Measurements from ENCODE around the gene MMUT. TPM values are rescaled to one million over a fixed set of nuclear protein-coding genes. Genes with fewer than 3 reads are reported as not detected.

MMUT gene
- total and polyA plus RNA-seq, 2 experiments from 2014 or later = 8.7 to 12.4 TPM

DNA sequence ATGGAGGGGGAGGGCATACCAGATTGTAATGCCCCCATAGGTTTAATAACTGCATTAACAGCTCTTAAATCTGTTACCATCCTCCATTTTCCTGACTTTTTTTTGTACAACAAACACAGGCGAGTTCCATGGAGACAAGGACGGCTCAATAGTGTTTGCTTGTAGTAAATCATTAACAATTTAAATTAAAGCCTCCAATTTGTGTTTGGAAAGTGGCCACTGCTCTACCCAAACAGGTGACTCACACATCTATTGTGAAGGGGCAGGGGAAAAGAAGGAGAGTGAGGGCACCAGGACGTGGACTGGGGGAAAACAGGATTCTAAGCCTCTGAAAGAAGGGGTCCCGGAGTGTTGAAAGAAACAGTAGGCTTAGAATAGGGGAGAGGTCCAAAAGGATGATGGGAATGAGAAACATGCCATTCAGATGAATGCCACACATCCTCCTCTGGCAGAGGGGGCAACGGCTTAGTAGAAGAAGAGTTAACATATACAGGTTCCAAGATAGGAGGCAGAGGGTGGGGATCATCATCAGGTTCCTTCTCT lies 43.6 kb upstream of the MMUT start (continued):
- TF ChIP-seq, protein P1, sequence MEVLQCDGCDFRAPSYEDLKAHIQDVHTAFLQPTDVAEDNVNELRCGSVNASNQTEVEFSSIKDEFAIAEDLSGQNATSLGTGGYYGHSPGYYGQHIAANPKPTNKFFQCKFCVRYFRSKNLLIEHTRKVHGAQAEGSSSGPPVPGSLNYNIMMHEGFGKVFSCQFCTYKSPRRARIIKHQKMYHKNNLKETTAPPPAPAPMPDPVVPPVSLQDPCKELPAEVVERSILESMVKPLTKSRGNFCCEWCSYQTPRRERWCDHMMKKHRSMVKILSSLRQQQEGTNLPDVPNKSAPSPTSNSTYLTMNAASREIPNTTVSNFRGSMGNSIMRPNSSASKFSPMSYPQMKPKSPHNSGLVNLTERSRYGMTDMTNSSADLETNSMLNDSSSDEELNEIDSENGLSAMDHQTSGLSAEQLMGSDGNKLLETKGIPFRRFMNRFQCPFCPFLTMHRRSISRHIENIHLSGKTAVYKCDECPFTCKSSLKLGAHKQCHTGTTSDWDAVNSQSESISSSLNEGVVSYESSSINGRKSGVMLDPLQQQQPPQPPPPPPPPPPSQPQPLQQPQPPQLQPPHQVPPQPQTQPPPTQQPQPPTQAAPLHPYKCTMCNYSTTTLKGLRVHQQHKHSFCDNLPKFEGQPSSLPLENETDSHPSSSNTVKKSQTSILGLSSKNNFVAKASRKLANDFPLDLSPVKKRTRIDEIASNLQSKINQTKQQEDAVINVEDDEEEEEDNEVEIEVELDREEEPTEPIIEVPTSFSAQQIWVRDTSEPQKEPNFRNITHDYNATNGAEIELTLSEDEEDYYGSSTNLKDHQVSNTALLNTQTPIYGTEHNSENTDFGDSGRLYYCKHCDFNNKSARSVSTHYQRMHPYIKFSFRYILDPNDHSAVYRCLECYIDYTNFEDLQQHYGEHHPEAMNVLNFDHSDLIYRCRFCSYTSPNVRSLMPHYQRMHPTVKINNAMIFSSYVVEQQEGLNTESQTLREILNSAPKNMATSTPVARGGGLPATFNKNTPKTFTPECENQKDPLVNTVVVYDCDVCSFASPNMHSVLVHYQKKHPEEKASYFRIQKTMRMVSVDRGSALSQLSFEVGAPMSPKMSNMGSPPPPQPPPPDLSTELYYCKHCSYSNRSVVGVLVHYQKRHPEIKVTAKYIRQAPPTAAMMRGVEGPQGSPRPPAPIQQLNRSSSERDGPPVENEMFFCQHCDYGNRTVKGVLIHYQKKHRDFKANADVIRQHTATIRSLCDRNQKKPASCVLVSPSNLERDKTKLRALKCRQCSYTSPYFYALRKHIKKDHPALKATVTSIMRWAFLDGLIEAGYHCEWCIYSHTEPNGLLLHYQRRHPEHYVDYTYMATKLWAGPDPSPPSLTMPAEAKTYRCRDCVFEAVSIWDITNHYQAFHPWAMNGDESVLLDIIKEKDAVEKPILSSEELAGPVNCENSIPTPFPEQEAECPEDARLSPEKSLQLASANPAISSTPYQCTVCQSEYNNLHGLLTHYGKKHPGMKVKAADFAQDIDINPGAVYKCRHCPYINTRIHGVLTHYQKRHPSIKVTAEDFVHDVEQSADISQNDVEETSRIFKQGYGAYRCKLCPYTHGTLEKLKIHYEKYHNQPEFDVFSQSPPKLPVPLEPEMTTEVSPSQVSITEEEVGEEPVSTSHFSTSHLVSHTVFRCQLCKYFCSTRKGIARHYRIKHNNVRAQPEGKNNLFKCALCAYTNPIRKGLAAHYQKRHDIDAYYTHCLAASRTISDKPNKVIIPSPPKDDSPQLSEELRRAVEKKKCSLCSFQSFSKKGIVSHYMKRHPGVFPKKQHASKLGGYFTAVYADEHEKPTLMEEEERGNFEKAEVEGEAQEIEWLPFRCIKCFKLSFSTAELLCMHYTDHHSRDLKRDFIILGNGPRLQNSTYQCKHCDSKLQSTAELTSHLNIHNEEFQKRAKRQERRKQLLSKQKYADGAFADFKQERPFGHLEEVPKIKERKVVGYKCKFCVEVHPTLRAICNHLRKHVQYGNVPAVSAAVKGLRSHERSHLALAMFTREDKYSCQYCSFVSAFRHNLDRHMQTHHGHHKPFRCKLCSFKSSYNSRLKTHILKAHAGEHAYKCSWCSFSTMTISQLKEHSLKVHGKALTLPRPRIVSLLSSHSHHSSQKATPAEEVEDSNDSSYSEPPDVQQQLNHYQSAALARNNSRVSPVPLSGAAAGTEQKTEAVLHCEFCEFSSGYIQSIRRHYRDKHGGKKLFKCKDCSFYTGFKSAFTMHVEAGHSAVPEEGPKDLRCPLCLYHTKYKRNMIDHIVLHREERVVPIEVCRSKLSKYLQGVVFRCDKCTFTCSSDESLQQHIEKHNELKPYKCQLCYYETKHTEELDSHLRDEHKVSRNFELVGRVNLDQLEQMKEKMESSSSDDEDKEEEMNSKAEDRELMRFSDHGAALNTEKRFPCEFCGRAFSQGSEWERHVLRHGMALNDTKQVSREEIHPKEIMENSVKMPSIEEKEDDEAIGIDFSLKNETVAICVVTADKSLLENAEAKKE (CRISPR knock-in tag; IDR thresholded peaks at IDR 0.05) = no peak
- TF ChIP-seq JUNB (IDR thresholded peaks at IDR 0.05; ENCODE audit: unreplicated experiment) (no peak), ZNF114 (CRISPR knock-in tag; IDR thresholded peaks at IDR 0.05) (no peak), STAT1 (IDR thresholded peaks at IDR 0.05; ENCODE audit: unreplicated experiment) (no peak)
- TF ChIP-seq, protein P2, sequence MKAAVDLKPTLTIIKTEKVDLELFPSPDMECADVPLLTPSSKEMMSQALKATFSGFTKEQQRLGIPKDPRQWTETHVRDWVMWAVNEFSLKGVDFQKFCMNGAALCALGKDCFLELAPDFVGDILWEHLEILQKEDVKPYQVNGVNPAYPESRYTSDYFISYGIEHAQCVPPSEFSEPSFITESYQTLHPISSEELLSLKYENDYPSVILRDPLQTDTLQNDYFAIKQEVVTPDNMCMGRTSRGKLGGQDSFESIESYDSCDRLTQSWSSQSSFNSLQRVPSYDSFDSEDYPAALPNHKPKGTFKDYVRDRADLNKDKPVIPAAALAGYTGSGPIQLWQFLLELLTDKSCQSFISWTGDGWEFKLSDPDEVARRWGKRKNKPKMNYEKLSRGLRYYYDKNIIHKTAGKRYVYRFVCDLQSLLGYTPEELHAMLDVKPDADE (IDR thresholded peaks at IDR 0.05) = no peak
- TF ChIP-seq, protein P3, sequence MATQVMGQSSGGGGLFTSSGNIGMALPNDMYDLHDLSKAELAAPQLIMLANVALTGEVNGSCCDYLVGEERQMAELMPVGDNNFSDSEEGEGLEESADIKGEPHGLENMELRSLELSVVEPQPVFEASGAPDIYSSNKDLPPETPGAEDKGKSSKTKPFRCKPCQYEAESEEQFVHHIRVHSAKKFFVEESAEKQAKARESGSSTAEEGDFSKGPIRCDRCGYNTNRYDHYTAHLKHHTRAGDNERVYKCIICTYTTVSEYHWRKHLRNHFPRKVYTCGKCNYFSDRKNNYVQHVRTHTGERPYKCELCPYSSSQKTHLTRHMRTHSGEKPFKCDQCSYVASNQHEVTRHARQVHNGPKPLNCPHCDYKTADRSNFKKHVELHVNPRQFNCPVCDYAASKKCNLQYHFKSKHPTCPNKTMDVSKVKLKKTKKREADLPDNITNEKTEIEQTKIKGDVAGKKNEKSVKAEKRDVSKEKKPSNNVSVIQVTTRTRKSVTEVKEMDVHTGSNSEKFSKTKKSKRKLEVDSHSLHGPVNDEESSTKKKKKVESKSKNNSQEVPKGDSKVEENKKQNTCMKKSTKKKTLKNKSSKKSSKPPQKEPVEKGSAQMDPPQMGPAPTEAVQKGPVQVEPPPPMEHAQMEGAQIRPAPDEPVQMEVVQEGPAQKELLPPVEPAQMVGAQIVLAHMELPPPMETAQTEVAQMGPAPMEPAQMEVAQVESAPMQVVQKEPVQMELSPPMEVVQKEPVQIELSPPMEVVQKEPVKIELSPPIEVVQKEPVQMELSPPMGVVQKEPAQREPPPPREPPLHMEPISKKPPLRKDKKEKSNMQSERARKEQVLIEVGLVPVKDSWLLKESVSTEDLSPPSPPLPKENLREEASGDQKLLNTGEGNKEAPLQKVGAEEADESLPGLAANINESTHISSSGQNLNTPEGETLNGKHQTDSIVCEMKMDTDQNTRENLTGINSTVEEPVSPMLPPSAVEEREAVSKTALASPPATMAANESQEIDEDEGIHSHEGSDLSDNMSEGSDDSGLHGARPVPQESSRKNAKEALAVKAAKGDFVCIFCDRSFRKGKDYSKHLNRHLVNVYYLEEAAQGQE (IDR thresholded peaks at IDR 0.05; ENCODE audit: unreplicated experiment) = no peak

Measured in GM23338 (cell line).